DMS53 treated with DMSO at 0.1 percent for 48 hours (cell line): ENCODE data around the gene WDR19.
"Not testable (repeated sequence)": the region's sequence is repeated elsewhere in the genome, so short reads cannot be mapped to it uniquely, and the experiment has no call there.

Experiments
- DNase-seq: peaks from one replicate; lab custom pipeline; 2025; ENCODE audit not compliant: unreplicated experiment; lab: John Stamatoyannopoulos, UW

WDR19 gene

GRCh38 chr4:39232100-39232499, 49.8 kb downstream of the WDR19 start:
- no peak for DNase-seq

- no peak for DNase-seq
Measured at GRCh38 chr4:39233114-39233513, 50.8 kb downstream of the WDR19 start.

- no peak for DNase-seq
Measured at GRCh38 chr4:39233783-39234182, 51.5 kb downstream of the WDR19 start.

- DNase-seq = no peak
Measured at GRCh38 chr4:39235021-39235420, 52.7 kb downstream of the WDR19 start.

GRCh38 chr4:39235696-39236095, 53.4 kb downstream of the WDR19 start:
- no peak for DNase-seq

GRCh38 chr4:39237179-39237578, 54.9 kb downstream of the WDR19 start:
- no peak for DNase-seq

- DNase-seq = no peak
Measured at GRCh38 chr4:39243462-39243861, 61.1 kb downstream of the WDR19 start.

GRCh38 chr4:39255266-39255665, 72.9 kb downstream of the WDR19 start:
- no peak for DNase-seq

- DNase-seq = no peak
Measured at GRCh38 chr4:39255871-39256270, 73.5 kb downstream of the WDR19 start.

GRCh38 chr4:39256436-39256835, 74.1 kb downstream of the WDR19 start:
- no peak for DNase-seq

GRCh38 chr4:39259571-39260330, 77.4 kb downstream of the WDR19 start:
- DNase-seq = no peak

GRCh38 chr4:39263895-39264294, 81.6 kb downstream of the WDR19 start:
- no peak for DNase-seq

GRCh38 chr4:39274503-39274902, 92.2 kb downstream of the WDR19 start:
- DNase-seq = no peak

- not testable (repeated sequence) for DNase-seq
Measured at GRCh38 chr4:39277661-39278060, 95.3 kb downstream of the WDR19 start.

- DNase-seq = no peak
Measured at GRCh38 chr4:39278476-39278875, 96.1 kb downstream of the WDR19 start.

GRCh38 chr4:39279416-39279815, 97.1 kb downstream of the WDR19 start:
- no peak for DNase-seq

- DNase-seq = no peak
Measured at GRCh38 chr4:39280770-39281169, 98.4 kb downstream of the WDR19 start.

GRCh38 chr4:39285111-39285795, 102.9 kb downstream of the WDR19 start:
- no peak for DNase-seq

- DNase-seq = no peak
Measured at GRCh38 chr4:39285853-39286252, 103.5 kb downstream of the WDR19 start.

- no peak for DNase-seq
Measured at GRCh38 chr4:39286263-39286662, 103.9 kb downstream of the WDR19 start.

GRCh38 chr4:39287223-39287622, 104.9 kb downstream of the WDR19 start:
- DNase-seq = no peak

- DNase-seq = no peak
Measured at GRCh38 chr4:39291686-39292085, 109.4 kb downstream of the WDR19 start.

- not testable (repeated sequence) for DNase-seq
Measured at GRCh38 chr4:39292433-39292832, 110.1 kb downstream of the WDR19 start.
